Esophagus squamous epithelium (tissue), 5 donors: ENCODE measurements around the gene TEX2. TPM values are rescaled to one million over a fixed set of nuclear protein-coding genes. Genes with fewer than 3 reads are reported as not detected.

Experiments
- DNase-seq: peaks from one replicate; lab custom pipeline; 2025; lab: John Stamatoyannopoulos, UW
- H3K27ac ChIP-seq, 4 donors: fragments of 200-600 bp; sonication (generic); one replicate each; pipeline ENCODE4 v1.5.1; 2016 to 2019; ENCODE audit warnings: mild to moderate bottlenecking in 1 of 4
- H3K27me3 ChIP-seq, 4 donors: fragments of 200-600 bp; sonication (generic); 1 replicate in 3 of 4; 2 replicates in 1 of 4; pipeline versions ENCODE4 v1.5.1 to v1.6.0; 2017 to 2021; ENCODE audit warnings: antibody characterized with exemption in 1 of 4
- H3K36me3 ChIP-seq, 3 donors: fragments of 200-600 bp; sonication (generic); one replicate each; pipeline ENCODE4 v1.5.1; 2016 to 2019
- H3K4me1 ChIP-seq, 3 donors: fragments of 200-600 bp; sonication (generic); one replicate each; pipeline ENCODE4 v1.5.1; 2017 to 2019
- H3K4me3 ChIP-seq, 4 donors: fragments of 200-600 bp; sonication (generic); 1 replicate in 3 of 4; 2 replicates in 1 of 4; pipeline ENCODE4 v1.5.1; 2016 to 2019; ENCODE audit warnings: mild to moderate bottlenecking in 2 of 4, moderate library complexity in 1 of 4
- H3K9me3 ChIP-seq, 3 donors: fragments of 200-600 bp; sonication (generic); one replicate each; pipeline ENCODE4 v1.5.1; 2016 to 2019
- CTCF ChIP-seq, 6 experiments: fragments of 450-650 bp in 4 of 6; fragments of 200-600 bp in 2 of 6; sonication (generic) in 2 of 6; IDR thresholded peaks; one replicate each; pipeline ENCODE4 v1.5.1; 2016 to 2019; ENCODE audit warnings: antibody characterized with exemption in 6 of 6, mild to moderate bottlenecking in 4 of 6, moderate library complexity in 4 of 6
- POLR2A ChIP-seq, 4 donors: fragments of 450-650 bp; IDR thresholded peaks; one replicate each; pipeline ENCODE4 v1.6.1; 2017; ENCODE audit warnings: antibody characterized with exemption in 4 of 4, mild to moderate bottlenecking in 4 of 4, moderate library complexity in 3 of 4
- WGBS, 2 donors: methylation state at CpG; one replicate each; pipeline ENCODE4 v1.1.5; 2018; 5-methylcytosine and 5-hydroxymethylcytosine counted together
- intact Hi-C: fragments of 100-400 bp; cut with DNase I; formaldehyde crosslinking; loops from one replicate; pipeline ENCODE4 v1.15.0; 2022
- total RNA-seq, 4 donors: library from RNA; depleted of rRNA; stranded (reverse); fragments of >200 nt; gene quantifications; one replicate each; pipeline ENCODE4 v1.1.0, GENCODE V29; 2016
- donor health status: DM: yes; HTN: yes; CAD: no.

The TEX2 gene
- total RNA-seq, 4 donors from 2014 or later = 25.5 to 33.0 (median 29.7) TPM

GRCh38 chr17:64219571-64219970 lies 43.5 kb downstream of the TEX2 start:
- H3K27ac ChIP-seq = peak overlapping the region in 2 of 4 donors; percentile 27 to 39
- no peaks in the 10 kb centered on the region for H3K36me3 ChIP-seq
- TF ChIP-seq CTCF (IDR thresholded peaks at IDR 0.05) (no peak), POLR2A (IDR thresholded peaks at IDR 0.05) (no peak)
- no peaks in the 10 kb centered on the region for H3K27me3 ChIP-seq
- intact Hi-C loops = no loop called here
- no peaks in the 10 kb centered on the region for H3K9me3 ChIP-seq
- peaks cover 24 to 84% (median 35%) of the 10 kb centered on the region in 3 donors for H3K4me1 ChIP-seq
- H3K4me3 ChIP-seq = no peak overlapping the region
- DNase-seq = no peak
- WGBS, 2 donors = 78 to 100% methylated on average over 2 of the region's 2 CpGs

GRCh38 chr17:64218066-64218465 lies 45.0 kb downstream of the TEX2 start:
- peaks cover 24 to 82% (median 38%) of the 10 kb centered on the region in 3 donors for H3K4me1 ChIP-seq
- DNase-seq = no peak
- H3K4me3 ChIP-seq = no peak overlapping the region
- H3K27me3 ChIP-seq = no peaks in the 10 kb centered on the region
- peaks cover 0 to 11% (median 6%) of the 10 kb centered on the region in 3 donors for H3K36me3 ChIP-seq
- H3K27ac ChIP-seq = peak overlapping the region in 3 of 4 donors; percentile 9 to 54 (median 31)
- H3K9me3 ChIP-seq = no peaks in the 10 kb centered on the region
- WGBS, 2 donors = 35 to 44% methylated on average over 3 of the region's 3 CpGs
- intact Hi-C loops = no loop called here
- TF ChIP-seq POLR2A (IDR thresholded peaks at IDR 0.05) = no peak
- no peak for TF ChIP-seq CTCF (IDR thresholded peaks at IDR 0.05)

- Histone ChIP-seq H3K4me1 (peaks cover 24 to 82% (median 38%) of the 10 kb centered on the region in 3 donors), H3K27ac (peak overlapping the region in 3 of 4 donors; percentile 9 to 54 (median 31)), H3K36me3 (peaks cover 0 to 19% (median 10%) of the 10 kb centered on the region in 3 donors), H3K9me3 (no peaks in the 10 kb centered on the region), H3K27me3 (no peaks in the 10 kb centered on the region), H3K4me3 (no peak overlapping the region)
- no peak for TF ChIP-seq POLR2A (IDR thresholded peaks at IDR 0.05)
- intact Hi-C loops = no loop called here
- 75 to 87% methylated on average over 6 of the region's 6 CpGs for WGBS, 2 donors
- DNase-seq = no peak
Measured at GRCh38 chr17:64217249-64217691, 45.8 kb downstream of the TEX2 start.

- H3K4me3 ChIP-seq = no peak overlapping the region
- peak overlapping the region in 3 of 4 donors; percentile 31 to 50 (median 39) for H3K27ac ChIP-seq
- 43 to 47% methylated on average over 6 to 10 of the region's 11 CpGs for WGBS, 2 donors
- no peak for DNase-seq
- no peaks in the 10 kb centered on the region for H3K27me3 ChIP-seq
- H3K4me1 ChIP-seq = peaks cover 24 to 83% (median 38%) of the 10 kb centered on the region in 3 donors
- H3K9me3 ChIP-seq = no peaks in the 10 kb centered on the region
- intact Hi-C loops = no loop called here
- peaks cover 0 to 25% (median 10%) of the 10 kb centered on the region in 3 donors for H3K36me3 ChIP-seq
- TF ChIP-seq CTCF (IDR thresholded peaks at IDR 0.05) = no peak
- TF ChIP-seq POLR2A (IDR thresholded peaks at IDR 0.05) = no peak
Measured at GRCh38 chr17:64216338-64217248, 46.5 kb downstream of the TEX2 start.

GRCh38 chr17:64216000-64216337 lies 47.1 kb downstream of the TEX2 start:
- Histone ChIP-seq H3K4me3 (no peak overlapping the region), H3K27ac (peak overlapping the region in 3 of 4 donors; percentile 2 to 50 (median 39)), H3K36me3 (peaks cover 0 to 29% (median 10%) of the 10 kb centered on the region in 3 donors), H3K27me3 (no peaks in the 10 kb centered on the region), H3K9me3 (no peaks in the 10 kb centered on the region), H3K4me1 (peaks cover 23 to 83% (median 39%) of the 10 kb centered on the region in 3 donors)
- WGBS, 2 donors = 35 to 36% methylated on average over 2 of the region's 2 CpGs
- TF ChIP-seq CTCF (IDR thresholded peaks at IDR 0.05) (no peak), POLR2A (IDR thresholded peaks at IDR 0.05) (no peak)
- DNase-seq = no peak
- intact Hi-C loops = no loop called here
